ENCODE results near the gene HAT1.
A peak's percentile ranks its signal among the peaks of the same experiment; 100 is the strongest.

The HAT1 gene, protein sequence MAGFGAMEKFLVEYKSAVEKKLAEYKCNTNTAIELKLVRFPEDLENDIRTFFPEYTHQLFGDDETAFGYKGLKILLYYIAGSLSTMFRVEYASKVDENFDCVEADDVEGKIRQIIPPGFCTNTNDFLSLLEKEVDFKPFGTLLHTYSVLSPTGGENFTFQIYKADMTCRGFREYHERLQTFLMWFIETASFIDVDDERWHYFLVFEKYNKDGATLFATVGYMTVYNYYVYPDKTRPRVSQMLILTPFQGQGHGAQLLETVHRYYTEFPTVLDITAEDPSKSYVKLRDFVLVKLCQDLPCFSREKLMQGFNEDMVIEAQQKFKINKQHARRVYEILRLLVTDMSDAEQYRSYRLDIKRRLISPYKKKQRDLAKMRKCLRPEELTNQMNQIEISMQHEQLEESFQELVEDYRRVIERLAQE

DNA sequence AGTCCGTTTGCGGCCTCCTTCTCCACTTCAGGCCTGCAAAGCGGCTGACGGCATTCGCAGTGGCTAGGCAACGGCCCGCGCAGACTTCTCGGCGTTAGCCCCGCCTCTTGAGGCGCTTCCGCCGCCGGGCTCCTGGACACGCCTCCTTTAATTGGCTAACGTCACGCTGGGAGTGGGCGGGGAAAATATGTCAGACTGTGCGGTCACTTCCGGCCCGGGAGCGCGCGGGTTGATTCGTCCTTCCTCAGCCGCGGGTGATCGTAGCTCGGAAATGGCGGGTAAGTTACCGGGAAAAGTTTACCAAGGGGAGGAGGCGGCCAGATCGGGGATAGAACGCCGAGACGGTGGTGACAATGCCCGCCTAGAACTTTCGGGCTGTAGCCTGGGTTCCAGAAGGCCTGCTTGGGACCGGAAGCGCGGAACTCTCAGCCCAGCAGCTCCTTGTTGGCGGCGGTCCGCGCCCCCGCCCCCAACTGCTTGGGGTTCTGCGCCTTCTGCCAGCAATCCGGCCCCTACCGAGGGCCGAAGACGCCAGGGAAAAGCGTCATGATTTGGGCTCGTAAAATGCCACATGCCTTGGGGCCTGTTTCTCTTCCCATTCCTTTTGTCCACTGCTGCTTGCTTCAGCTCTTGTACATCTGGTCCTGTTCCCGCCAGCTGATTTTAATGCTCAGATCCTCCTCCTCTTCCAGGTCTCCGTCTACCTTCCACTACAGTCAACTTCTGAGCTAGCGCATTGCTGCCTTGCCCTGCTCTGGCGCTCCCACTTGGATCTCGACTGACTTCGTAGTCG, at the start of gene HAT1:
Gene HAT1, plus strand, starts transcription at position 232 of the 793 bp plus-strand sequence. Its CDS starts 40 bp downstream, at position 272.
- TF ChIP-seq, protein P1, sequence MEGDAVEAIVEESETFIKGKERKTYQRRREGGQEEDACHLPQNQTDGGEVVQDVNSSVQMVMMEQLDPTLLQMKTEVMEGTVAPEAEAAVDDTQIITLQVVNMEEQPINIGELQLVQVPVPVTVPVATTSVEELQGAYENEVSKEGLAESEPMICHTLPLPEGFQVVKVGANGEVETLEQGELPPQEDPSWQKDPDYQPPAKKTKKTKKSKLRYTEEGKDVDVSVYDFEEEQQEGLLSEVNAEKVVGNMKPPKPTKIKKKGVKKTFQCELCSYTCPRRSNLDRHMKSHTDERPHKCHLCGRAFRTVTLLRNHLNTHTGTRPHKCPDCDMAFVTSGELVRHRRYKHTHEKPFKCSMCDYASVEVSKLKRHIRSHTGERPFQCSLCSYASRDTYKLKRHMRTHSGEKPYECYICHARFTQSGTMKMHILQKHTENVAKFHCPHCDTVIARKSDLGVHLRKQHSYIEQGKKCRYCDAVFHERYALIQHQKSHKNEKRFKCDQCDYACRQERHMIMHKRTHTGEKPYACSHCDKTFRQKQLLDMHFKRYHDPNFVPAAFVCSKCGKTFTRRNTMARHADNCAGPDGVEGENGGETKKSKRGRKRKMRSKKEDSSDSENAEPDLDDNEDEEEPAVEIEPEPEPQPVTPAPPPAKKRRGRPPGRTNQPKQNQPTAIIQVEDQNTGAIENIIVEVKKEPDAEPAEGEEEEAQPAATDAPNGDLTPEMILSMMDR (IDR thresholded peaks at IDR 0.05; ENCODE audit: insufficient read depth, missing control alignments): no peak
- DNase-seq (ENCODE audit: insufficient read length, low spot score) (peak; percentile 80), FAIRE-seq (no peak)

DNA sequence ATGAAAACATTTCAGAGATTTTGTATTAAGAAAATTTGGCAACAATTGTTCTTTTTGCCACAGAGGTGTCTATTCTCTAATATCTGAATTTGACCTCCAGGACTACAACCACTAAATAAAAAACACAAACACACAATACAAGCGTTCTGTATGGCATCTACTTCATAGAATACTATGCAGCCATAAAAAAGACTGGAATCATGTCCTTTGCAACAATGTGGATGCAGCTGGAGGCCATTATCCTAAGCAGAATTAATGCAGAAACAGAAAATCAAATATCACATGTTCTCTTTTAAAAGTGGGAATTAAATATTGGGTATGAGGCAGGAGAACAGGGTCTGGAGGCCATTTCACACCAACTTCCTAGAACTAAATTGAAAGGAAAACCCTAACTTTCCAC, 47.7 kb upstream of the HAT1 start:
- no peak for FAIRE-seq

DNA sequence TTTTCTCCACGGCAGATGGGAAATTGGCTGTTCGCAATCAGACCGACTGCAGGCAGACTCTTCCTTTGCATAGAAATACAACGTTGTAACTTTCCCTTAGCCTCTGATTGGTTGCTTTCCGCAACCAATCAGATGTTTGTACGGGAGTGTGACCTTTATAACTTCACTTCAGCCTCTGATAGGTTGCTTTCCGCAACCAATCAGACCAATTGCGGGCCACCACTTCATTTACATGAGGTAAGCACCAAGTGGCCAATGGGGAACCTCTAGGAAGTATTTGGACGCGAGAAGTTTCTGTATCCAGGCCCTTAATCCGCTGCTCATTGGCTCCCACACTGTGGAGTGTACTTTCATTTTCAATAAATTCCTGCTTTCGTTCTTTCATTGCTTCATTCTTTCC, 47.3 kb upstream of the HAT1 start:
- FAIRE-seq (no peak), DNase-seq (ENCODE audit: insufficient read length, low spot score) (no peak)
- TF ChIP-seq, protein P1 (IDR thresholded peaks at IDR 0.05; ENCODE audit: insufficient read depth, missing control alignments): no peak

More for the DNA sequence above, 47.7 kb upstream of the HAT1 start:
- TF ChIP-seq, protein P1 (IDR thresholded peaks at IDR 0.05; ENCODE audit: insufficient read depth, missing control alignments): no peak
- no peak for DNase-seq (ENCODE audit: insufficient read length, low spot score)

DNA sequence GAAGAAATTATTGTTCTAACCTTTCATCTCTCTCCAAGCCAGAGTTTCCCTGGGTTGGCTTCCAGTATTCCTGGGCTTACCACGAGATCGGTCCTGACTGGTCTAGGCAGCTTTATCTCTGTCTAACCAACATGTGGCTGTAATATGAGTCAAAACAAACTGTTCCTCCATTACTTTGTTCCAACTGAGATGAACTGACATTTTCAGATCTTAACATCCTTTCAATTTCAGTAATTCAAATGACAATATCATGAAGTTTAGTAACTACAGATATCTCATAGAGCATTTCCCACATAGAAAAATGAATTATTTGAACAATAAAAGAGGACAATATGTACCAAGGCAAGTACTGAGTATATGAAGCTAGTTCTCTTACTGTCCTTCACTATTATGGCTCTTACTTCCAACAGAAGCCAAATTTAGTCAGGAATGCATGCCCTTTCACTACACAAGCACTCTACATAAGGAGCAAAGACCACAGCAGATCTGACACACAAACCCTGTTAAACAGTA, 43.7 kb upstream of the HAT1 start:
- peak; percentile 58 for FAIRE-seq
- TF ChIP-seq, protein P1 (IDR thresholded peaks at IDR 0.05; ENCODE audit: insufficient read depth, missing control alignments): no peak
- no peak for DNase-seq (ENCODE audit: insufficient read length, low spot score)

DNA sequence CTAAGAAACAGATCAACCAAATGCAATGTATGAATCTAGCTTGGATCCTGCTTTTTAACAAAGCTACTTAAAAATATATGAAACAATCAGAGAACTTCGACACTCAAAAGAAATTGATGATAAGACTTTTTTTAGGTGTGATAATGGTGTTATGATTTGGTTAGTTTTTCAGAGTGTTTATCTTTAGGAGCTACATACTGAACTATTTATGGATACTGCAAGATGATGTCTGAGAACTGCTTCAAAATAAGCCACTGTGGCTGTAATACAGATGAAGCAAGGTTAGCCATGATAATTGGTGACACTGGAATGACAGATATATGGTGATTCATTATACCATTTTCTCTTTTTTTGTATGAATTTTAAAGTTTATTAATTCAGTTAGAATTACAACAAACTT, 42.4 kb upstream of the HAT1 start:
- TF ChIP-seq, protein P1 (IDR thresholded peaks at IDR 0.05; ENCODE audit: insufficient read depth, missing control alignments): no peak
- FAIRE-seq (peak; percentile 89), DNase-seq (ENCODE audit: insufficient read length, low spot score) (no peak)

DNA sequence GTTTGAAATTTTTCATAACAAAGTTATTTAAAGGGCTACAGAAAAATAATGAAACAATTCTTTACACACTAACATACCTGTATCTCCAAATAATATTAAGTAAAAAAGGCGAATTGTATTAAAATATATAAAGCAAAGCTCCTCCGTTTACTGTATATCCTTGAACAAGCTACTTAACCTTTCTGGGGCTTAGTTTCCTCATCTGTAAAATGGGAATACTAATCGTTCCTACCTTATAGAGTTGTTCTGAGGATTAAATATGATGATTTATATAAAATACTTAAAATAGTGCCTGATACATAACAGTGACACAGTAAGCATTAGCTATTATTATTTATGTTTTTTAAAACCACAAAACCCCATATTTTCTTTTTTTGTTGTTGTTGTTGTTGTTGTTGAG, 41.5 kb upstream of the HAT1 start:
- no peak for FAIRE-seq
- TF ChIP-seq, protein P1 (IDR thresholded peaks at IDR 0.05; ENCODE audit: insufficient read depth, missing control alignments): no peak
- DNase-seq (ENCODE audit: insufficient read length, low spot score): no peak

Measured in D721Med (cell line).